ENCODE data around the gene EP400.
A peak's percentile ranks its signal among the peaks of the same experiment; 100 is the strongest.

Gene EP400, protein sequence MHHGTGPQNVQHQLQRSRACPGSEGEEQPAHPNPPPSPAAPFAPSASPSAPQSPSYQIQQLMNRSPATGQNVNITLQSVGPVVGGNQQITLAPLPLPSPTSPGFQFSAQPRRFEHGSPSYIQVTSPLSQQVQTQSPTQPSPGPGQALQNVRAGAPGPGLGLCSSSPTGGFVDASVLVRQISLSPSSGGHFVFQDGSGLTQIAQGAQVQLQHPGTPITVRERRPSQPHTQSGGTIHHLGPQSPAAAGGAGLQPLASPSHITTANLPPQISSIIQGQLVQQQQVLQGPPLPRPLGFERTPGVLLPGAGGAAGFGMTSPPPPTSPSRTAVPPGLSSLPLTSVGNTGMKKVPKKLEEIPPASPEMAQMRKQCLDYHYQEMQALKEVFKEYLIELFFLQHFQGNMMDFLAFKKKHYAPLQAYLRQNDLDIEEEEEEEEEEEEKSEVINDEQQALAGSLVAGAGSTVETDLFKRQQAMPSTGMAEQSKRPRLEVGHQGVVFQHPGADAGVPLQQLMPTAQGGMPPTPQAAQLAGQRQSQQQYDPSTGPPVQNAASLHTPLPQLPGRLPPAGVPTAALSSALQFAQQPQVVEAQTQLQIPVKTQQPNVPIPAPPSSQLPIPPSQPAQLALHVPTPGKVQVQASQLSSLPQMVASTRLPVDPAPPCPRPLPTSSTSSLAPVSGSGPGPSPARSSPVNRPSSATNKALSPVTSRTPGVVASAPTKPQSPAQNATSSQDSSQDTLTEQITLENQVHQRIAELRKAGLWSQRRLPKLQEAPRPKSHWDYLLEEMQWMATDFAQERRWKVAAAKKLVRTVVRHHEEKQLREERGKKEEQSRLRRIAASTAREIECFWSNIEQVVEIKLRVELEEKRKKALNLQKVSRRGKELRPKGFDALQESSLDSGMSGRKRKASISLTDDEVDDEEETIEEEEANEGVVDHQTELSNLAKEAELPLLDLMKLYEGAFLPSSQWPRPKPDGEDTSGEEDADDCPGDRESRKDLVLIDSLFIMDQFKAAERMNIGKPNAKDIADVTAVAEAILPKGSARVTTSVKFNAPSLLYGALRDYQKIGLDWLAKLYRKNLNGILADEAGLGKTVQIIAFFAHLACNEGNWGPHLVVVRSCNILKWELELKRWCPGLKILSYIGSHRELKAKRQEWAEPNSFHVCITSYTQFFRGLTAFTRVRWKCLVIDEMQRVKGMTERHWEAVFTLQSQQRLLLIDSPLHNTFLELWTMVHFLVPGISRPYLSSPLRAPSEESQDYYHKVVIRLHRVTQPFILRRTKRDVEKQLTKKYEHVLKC (N-terminal part only)

GRCh38 chr12:131949431-131950181 is at the start of gene EP400:
EP400 (plus strand) TSS chr12:131949942; CDS start chr12:131960620, 10,678 bp downstream.
- DNase-seq, result peak; percentile 73

DNA sequence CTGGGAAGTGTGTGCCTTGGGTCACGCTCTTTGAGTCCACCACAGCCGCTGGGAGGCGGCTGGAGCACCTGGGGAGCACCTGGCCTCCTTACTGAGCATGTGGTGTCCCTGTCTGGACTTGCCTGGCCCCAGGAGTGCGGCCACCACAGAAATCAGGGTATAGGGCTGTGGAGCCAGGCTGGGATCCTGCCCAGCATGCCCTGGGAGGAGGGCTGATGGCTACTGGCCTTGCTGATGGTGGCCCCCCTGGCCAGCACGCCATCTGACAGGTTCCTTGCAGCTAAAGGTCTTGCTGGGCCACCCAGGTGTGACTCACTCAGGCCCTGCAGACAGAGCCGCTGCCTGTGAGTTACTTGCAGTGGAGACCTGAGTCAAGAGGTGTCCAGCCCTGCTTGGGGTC is 49.3 kb upstream of the EP400 start:
- DNase-seq, result no peak

DNA sequence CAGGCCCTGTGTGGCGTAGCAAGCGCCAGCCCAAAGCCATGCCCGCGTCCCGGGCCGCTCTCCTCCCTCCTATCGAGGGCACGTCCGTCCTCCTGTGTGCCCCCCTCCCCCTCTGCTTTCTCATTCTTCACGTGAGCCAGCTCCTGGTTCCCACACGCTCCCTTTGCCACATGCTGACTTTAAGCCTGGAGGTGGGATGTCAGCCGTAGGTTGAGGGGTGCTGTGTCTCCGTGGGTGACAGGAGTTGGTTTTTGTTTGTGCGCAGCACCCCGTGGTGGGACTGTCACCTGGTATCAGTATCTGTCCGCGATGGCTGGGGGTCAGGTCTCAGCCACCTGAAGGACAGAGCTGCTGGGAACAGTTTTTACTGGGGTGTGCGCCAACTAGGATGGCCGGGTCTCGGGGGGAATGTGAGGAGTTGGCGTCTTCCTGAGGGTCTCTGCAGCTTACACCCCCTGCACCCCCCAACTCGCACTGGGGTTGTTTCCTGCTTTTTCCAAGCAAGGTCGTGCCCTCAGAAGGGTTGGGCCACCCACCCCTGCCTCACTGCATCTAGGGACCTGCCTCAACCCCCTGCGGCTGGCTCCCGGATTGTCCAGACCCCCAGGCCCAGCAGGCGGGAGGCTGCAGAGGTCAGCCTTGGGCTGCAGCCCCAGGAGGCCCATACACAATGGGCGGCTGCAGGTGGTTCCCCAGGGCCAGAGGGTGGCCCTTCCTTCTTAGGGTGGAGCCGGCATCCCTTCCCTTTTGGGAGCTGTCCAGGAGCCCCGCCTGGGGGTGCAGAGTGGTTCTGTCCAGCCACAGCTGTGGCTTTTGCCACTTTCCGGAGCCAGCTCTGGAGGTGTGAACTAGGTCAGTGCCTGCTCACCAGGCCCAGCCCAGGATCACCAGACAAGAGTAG is 48.1 kb upstream of the EP400 start:
- DNase-seq, result no peak

DNA sequence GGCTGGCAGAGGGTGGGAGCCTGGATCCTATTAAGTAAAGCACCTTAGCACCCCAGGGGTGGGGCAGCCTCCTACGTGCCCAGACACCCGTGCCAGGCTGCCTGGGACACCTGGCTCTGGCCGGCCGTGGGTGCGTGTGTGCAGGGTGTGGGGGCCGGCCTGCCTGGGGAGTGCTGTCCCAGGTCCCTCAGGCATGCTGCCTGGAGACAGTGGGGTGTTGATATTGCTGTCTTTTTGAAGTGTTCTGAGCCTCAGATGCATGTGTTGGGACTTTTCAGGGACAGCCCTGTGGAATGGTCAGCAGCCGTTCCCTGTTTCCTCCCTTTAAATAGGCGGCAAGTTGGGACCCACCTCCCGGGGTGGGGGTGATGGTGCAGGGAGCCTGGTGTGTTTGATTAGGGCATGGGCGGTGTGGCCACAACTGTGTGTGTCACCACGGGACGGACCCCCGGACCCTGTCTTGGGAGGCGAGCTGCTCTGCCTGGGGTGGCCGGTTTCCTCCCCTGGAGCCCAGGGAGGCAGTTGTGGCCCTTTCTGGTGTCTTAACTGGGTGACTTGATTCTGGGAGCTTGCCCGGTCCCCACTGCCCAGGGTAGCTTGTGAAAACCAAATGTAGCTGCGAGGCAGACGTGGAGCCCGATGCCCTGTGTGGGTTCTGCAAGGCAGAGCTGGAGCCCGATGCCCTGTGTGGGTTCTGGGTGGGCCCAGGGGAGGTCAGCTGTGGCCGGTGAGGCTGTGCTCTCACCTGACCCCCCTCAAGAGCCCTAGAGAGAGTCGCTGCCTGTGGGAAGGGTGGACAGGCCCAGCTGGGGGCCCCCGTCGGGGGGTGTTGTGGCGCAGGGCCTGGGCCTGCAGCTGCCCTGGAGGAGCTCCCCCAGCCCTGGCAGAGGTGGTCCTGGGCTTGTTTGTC is 47.2 kb upstream of the EP400 start:
- no peak for DNase-seq

DNA sequence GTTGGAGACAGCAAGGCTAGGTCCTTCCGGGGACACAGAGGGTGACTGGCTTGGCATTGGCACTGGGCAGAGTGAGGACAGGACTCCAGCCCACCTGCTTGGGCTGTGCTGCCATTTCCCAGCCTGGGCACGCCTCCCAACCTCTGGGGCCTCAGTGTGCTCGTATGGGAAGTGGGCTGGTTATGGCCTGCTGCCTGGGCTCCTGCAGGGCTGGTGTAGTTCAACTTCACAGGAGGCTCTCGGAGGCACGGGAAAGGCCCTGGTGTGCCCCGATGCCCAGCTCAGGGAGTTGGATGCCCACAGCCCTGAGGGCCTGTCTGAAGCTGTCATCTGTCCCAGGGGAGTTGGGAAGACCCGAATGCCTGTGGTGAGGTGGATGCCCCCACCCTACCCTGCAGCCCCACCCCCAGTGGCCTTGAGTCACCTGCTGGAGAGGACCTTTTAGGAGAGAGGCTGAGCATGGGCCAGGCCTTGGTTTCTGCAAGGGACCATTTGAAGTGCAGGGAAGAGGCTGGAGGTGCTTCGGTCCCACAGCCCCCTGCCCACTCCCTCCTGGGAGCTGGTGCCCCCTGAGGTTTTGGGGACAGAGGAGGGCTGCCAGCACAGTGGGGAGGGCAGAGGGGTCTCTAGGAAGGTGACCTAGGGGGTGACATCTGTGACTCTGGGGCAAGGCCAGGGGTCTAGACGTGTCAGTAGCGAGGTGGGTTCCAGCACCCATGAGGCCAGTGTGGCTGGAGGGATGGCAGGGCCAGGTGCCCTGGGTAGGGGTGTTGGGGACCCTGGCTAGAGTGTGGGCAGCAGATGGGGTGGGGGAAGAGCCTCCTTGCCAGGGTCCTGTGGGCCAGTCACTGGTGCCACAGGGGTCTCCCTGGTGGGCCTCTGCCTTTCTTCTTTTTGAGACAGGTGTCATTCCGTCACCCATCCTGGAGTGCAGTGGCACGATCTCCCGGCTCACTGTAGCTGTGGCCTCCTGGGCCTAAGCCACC is 46.2 kb upstream of the EP400 start:
- no peak for DNase-seq

GRCh38 chr12:131904346-131904745 is 45.4 kb upstream of the EP400 start:
- DNase-seq, result no peak

DNA sequence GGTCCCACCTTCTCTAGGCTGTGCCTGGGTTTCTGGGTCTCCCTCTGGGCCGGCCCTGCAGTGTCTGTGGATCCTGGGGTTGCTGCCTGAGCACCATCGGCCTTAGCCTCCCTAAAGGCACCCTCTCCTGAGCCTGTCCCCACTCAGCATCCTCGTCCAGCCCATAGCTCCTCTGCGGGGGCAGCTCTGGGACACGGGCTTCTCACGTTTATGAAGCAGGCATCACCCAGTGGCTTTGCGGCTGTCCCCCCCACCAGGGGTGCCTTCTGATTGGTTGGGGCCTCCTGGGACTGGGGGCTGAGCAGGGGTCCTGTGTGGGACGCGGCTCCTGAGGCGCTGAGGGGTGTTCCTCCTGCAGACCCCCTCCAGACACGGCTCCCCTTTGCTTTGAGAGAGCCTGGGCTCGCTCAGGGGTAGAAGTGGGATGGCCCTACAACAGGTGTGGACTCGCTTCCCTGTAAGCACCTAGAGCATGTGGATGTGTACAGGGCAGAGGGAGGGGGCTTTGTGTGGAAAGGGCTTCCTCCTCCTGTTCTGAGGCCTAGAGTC is 44.6 kb upstream of the EP400 start:
- DNase-seq, result no peak

DNA sequence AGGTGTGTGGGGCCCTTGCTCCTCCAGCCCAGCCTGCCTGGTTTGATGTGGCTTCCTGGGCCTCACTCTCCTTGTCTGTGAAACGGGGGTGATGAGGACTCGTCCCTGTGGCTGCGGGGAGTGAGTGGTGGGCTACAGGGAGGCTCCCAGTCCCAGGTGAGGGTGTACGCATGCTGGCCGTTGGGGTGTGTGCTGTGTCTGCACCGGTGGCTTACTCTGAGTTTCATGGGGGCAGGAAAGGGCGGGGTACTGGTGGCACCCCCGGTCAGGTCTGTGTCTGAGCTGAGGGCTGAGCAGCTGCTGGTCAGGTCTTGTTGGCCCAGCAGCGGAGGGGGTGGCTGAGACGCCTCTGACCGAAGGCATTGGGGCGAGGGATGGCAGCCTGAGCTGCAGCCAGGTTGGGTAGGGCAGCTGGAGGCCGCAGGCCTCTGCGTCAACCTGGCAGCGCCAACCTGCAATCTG is 44.1 kb upstream of the EP400 start:
- DNase-seq, result no peak

GRCh38 chr12:131907379-131908091 is 42.2 kb upstream of the EP400 start:
- no peak for DNase-seq

DNA sequence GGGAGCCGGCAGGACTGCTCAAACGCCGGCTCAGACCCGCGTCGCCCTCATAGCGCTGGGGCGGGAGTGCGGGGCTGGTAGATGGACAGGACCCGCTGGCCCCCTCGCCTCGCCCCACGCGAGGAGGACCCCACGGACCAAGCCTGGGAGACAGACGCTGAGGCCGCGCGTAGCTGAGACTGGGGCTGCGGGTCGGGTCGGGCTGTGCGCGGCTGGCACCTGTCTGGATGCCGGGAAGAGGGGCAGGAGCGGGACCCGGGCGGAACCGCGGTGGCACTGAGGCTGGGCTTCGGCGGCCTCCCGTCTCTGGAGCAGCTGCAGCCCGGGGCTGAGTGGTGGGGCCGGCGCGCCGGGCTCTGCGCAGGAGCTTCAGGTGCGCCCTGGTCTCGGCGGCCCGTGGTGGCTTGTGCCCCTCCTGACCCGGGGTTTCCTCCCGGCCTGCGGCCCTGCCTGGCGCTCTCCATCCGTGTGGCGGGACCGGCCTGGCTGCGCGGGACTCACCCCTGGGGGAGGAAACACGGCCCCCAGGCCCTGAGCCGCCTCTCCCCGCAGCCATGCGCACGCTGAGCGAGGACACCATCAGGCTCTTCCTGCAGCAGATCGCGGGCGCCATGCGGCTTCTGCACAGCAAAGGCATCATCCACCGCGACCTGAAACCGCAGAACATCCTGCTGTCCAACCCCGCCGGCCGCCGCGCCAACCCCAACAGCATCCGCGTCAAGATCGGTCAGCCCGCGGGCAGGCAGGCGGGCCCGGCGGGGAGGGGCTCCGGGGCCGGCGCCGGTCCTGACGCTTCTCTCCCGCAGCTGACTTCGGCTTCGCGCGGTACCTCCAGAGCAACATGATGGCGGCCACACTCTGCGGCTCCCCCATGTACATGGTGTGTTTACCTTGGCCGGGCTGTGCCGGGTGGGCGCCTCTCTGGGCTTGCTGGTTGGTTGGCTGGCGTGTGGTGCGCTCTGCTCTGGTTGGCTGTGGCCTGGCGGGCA is 41.4 kb upstream of the EP400 start:
- no peak for DNase-seq

- DNase-seq, result no peak
Measured at GRCh38 chr12:131909081-131909751, 40.5 kb upstream of the EP400 start.

GRCh38 chr12:131909752-131910219 is 40.0 kb upstream of the EP400 start:
- DNase-seq, result no peak

DNA sequence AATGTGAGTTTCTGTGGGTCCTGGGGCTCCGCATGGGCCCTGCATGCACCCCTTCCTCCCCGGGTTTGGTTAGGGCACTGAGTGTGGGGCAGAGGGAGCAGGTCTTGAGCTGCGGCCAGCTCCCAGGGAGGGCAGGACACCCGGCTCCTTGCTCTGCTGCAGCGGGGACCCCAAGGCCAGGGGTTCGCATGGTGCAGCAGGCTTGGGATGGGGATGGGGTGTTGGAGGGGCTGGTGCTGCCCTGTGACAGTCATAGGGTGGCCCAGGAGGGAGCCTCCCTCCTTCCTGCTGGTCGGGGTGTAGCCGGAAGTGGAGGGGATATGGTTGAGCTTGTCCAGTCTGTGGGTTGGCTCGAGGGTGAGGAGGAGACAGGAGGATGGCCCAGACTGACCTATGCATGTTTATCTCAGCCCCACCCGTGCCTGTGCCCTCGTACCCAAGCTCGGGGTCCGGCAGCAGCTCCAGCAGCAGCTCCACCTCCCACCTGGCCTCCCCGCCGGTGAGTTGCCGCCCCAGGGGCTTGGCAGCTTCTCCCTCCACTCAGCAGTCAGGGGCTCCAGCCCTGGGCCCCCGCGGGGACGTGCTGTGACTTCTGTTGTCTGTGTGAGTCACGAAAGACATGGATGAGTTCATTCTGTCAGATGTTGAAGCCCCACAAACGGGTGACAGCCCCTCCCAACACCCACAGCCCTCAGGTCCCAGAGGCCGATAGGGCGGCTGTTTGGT is 39.3 kb upstream of the EP400 start:
- no peak for DNase-seq

GRCh38 chr12:131911028-131911650 is 38.6 kb upstream of the EP400 start:
- DNase-seq, result no peak

Data from T1000 (cell line).